HEK293 (cell line): ENCODE measurements around the gene ZNF385D.

Experiments
- GLIS1 ChIP-seq: fragments of 450-650 bp; formaldehyde crosslinking; IDR thresholded peaks from 2 replicates; pipeline ENCODE4 v1.5.1; 2016; ENCODE audit warnings: missing biosample characterization, missing genetic modification characterization
- SETDB1 ChIP-seq: IDR thresholded peaks from one replicate; pipeline ENCODE4 v1.6.1; 2017; ENCODE audit warnings: mild to moderate bottlenecking, low read length, moderate library complexity, mixed read lengths; ENCODE audit not compliant: insufficient read length
- ZBTB8A ChIP-seq: fragments of 450-650 bp; formaldehyde crosslinking; IDR thresholded peaks from 2 replicates; pipeline ENCODE4 v1.5.1; 2016; ENCODE audit warnings: missing biosample characterization, missing genetic modification characterization
- ZNF157 ChIP-seq: fragments of 450-650 bp; formaldehyde crosslinking; IDR thresholded peaks from 2 replicates; pipeline ENCODE4 v1.5.1; 2016; ENCODE audit warnings: missing biosample characterization, missing genetic modification characterization
- ZNF214 ChIP-seq: fragments of 450-650 bp; formaldehyde crosslinking; IDR thresholded peaks from 2 replicates; pipeline ENCODE4 v1.5.1; 2017; ENCODE audit warnings: missing biosample characterization, mild to moderate bottlenecking, missing genetic modification characterization, borderline replicate concordance
- ZNF335 ChIP-seq: fragments of 450-650 bp; formaldehyde crosslinking; conservative IDR thresholded peaks from 2 replicates; pipeline ENCODE4 v1.5.1; 2016; ENCODE audit warnings: missing biosample characterization, missing genetic modification characterization
- ZNF394 ChIP-seq: fragments of 450-650 bp; formaldehyde crosslinking; IDR thresholded peaks from 2 replicates; pipeline ENCODE4 v1.5.1; 2016; ENCODE audit warnings: missing biosample characterization, missing genetic modification characterization, mild to moderate bottlenecking, moderate library complexity, borderline replicate concordance
- ZNF521 ChIP-seq: fragments of 450-650 bp; formaldehyde crosslinking; IDR thresholded peaks from 2 replicates; pipeline ENCODE4 v1.5.1; 2017; ENCODE audit warnings: missing biosample characterization, mild to moderate bottlenecking, missing genetic modification characterization
- ZNF621 ChIP-seq: fragments of 450-650 bp; formaldehyde crosslinking; IDR thresholded peaks from 2 replicates; pipeline ENCODE4 v1.5.1; 2017; ENCODE audit warnings: missing biosample characterization, missing genetic modification characterization
- ZNF768 ChIP-seq: fragments of 450-650 bp; formaldehyde crosslinking; IDR thresholded peaks from 2 replicates; pipeline ENCODE4 v1.5.1; 2018; ENCODE audit warnings: missing biosample characterization, mild to moderate bottlenecking, missing genetic modification characterization
- TF ChIP-seq, protein P1 (sequence below): fragments of 450-650 bp; formaldehyde crosslinking; IDR thresholded peaks from 2 replicates; pipeline ENCODE4 v1.5.1; 2016; ENCODE audit warnings: missing biosample characterization, missing genetic modification characterization
- TF ChIP-seq, protein P2 (sequence below): fragments of 450-650 bp; formaldehyde crosslinking; IDR thresholded peaks from 2 replicates; pipeline ENCODE4 v1.5.1; 2016; ENCODE audit warnings: missing biosample characterization, missing genetic modification characterization
- TF ChIP-seq, protein P3 (sequence below): fragments of 450-650 bp; IDR thresholded peaks from 2 replicates; pipeline ENCODE4 v1.5.1; 2018; ENCODE audit warnings: missing biosample characterization, mild to moderate bottlenecking, missing genetic modification characterization

DNA sequence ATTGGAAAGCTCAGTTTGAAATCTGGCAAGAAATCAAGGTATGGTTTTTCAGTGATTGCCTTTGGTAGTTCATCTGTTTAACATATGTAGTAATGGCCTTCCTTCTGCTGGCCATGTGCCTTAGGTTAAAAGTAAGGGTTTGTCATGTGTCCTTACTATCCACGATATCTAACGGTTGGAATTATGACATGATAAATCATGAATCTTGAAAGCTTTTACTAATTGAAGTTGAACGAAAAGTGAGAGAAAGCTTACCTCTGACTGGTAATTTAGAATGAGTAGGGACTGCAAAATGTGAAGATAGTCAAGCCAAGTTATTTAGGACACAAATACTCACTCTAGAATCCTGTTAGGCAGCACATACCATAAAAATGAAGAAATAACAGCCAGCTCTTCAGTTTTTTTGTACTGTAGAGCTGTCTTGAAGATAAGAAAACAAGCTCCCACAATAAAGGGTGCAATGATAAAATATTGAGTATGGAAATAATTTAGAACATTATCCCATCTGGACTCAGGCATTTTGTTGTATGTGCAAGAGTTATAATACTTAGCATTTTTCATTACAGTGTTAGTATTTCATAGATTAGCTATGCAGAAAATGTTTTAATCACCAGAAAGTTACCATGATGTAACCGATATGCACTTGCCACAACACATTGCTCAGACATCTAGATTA is 303.4 kb downstream of the ZNF385D start:
- TF ChIP-seq ZNF157 (tag by site-specific recombination) (no peak), ZNF521 (tag by site-specific recombination) (no peak), ZNF394 (tag by site-specific recombination) (no peak), ZNF621 (tag by site-specific recombination) (no peak), ZBTB8A (tag by site-specific recombination) (no peak), ZNF335 (no peak), ZNF214 (no peak), ZNF768 (tag by site-specific recombination) (no peak), GLIS1 (tag by site-specific recombination) (no peak), SETDB1 (no peak)
- TF ChIP-seq, protein P1, sequence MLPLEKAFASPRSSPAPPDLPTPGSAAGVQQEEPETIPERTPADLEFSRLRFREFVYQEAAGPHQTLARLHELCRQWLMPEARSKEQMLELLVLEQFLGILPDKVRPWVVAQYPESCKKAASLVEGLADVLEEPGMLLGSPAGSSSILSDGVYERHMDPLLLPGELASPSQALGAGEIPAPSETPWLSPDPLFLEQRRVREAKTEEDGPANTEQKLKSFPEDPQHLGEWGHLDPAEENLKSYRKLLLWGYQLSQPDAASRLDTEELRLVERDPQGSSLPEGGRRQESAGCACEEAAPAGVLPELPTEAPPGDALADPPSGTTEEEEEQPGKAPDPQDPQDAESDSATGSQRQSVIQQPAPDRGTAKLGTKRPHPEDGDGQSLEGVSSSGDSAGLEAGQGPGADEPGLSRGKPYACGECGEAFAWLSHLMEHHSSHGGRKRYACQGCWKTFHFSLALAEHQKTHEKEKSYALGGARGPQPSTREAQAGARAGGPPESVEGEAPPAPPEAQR (tag by site-specific recombination), result no peak
- TF ChIP-seq, protein P2, sequence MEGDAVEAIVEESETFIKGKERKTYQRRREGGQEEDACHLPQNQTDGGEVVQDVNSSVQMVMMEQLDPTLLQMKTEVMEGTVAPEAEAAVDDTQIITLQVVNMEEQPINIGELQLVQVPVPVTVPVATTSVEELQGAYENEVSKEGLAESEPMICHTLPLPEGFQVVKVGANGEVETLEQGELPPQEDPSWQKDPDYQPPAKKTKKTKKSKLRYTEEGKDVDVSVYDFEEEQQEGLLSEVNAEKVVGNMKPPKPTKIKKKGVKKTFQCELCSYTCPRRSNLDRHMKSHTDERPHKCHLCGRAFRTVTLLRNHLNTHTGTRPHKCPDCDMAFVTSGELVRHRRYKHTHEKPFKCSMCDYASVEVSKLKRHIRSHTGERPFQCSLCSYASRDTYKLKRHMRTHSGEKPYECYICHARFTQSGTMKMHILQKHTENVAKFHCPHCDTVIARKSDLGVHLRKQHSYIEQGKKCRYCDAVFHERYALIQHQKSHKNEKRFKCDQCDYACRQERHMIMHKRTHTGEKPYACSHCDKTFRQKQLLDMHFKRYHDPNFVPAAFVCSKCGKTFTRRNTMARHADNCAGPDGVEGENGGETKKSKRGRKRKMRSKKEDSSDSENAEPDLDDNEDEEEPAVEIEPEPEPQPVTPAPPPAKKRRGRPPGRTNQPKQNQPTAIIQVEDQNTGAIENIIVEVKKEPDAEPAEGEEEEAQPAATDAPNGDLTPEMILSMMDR (tag by site-specific recombination), result no peak
- TF ChIP-seq, protein P3, sequence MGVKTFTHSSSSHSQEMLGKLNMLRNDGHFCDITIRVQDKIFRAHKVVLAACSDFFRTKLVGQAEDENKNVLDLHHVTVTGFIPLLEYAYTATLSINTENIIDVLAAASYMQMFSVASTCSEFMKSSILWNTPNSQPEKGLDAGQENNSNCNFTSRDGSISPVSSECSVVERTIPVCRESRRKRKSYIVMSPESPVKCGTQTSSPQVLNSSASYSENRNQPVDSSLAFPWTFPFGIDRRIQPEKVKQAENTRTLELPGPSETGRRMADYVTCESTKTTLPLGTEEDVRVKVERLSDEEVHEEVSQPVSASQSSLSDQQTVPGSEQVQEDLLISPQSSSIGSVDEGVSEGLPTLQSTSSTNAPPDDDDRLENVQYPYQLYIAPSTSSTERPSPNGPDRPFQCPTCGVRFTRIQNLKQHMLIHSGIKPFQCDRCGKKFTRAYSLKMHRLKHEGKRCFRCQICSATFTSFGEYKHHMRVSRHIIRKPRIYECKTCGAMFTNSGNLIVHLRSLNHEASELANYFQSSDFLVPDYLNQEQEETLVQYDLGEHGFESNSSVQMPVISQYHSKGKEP (tag by site-specific recombination), result no peak
